ENCODE results near the gene RBP5.

DNA sequence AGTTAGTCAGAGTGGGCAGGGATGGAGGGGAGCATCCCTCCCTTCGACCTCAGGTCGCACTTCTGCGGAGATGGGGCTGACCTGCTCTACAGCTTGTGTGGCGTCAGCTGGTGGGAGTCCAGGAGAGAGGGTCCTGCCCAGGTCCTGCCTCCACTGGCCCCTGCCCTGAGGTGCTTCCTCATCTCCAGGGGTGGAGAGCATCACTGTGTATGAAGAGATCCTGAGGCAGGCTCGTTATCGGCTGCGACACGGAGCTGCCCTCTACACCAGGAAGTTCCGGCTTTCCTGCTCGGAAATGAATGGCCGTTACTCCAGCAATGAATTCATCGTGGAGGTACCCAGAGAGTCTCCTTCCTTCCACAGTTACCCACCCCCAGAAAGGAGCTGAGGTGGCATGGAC is 21.7 kb upstream of the RBP5 start:
- TF ChIP-seq, protein P1, sequence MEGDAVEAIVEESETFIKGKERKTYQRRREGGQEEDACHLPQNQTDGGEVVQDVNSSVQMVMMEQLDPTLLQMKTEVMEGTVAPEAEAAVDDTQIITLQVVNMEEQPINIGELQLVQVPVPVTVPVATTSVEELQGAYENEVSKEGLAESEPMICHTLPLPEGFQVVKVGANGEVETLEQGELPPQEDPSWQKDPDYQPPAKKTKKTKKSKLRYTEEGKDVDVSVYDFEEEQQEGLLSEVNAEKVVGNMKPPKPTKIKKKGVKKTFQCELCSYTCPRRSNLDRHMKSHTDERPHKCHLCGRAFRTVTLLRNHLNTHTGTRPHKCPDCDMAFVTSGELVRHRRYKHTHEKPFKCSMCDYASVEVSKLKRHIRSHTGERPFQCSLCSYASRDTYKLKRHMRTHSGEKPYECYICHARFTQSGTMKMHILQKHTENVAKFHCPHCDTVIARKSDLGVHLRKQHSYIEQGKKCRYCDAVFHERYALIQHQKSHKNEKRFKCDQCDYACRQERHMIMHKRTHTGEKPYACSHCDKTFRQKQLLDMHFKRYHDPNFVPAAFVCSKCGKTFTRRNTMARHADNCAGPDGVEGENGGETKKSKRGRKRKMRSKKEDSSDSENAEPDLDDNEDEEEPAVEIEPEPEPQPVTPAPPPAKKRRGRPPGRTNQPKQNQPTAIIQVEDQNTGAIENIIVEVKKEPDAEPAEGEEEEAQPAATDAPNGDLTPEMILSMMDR (IDR thresholded peaks at IDR 0.05) = no peak
- TF ChIP-seq POLR2A (IDR thresholded peaks at IDR 0.05) = no peak
